Measurements from ENCODE around the gene COL25A1.

Gene COL25A1

GRCh38 chr4:108982402-108983185 is 319.9 kb downstream of the COL25A1 start:
- POLR2A ChIA-PET: no interaction called here

GRCh38 chr4:108980455-108981239 is 321.8 kb downstream of the COL25A1 start:
- DNase-seq: peak in 2 of 3 donors; percentile 11 to 44
- H3K36me3 ChIP-seq (ENCODE audit: control insufficient read depth in 4 of 4, insufficient read depth in 4 of 4, low read length in 3 of 4): no peaks in the 10 kb centered on the region
- CTCF ChIA-PET: interaction anchor here (1.3 kb wide), 1 partner anchor 10 kb away, joined by 3 read pairs; no protein-coding TSS in a partner anchor
- 67% methylated on average over 5 of the region's 10 CpGs for WGBS (ENCODE audit: insufficient coverage)
- H3K4me3 ChIP-seq (ENCODE audit: control insufficient read depth in 1 of 7, extremely low read depth in 1 of 7, insufficient read depth in 4 of 7, low read depth in 2 of 7, low read length in 6 of 7): peak overlapping the region in 1 of 7 experiments; percentile 1
- H3K27me3 ChIP-seq (replicated peaks in 2 of 5; ENCODE audit: control insufficient read depth in 4 of 5, insufficient read depth in 5 of 5, low read length in 4 of 5): no peaks in the 10 kb centered on the region
- no peak overlapping the region for H3K27ac ChIP-seq (ENCODE audit: insufficient read depth in 1 of 2, low read depth in 1 of 2, low read length in 2 of 2, poor library complexity in 1 of 2, severe bottlenecking in 2 of 2)
- H3K4me1 ChIP-seq (ENCODE audit: control extremely low read depth in 1 of 4, control insufficient read depth in 4 of 4, insufficient read depth in 4 of 4, low read length in 3 of 4): peaks cover 3 to 16% (median 14%) of the 10 kb centered on the region in 4 experiments
- no peaks in the 10 kb centered on the region for H3K9me3 ChIP-seq (ENCODE audit: control extremely low read depth in 1 of 5, control insufficient read depth in 4 of 5, insufficient read depth in 2 of 5, low read depth in 1 of 5, low read length in 4 of 5)
- POLR2A ChIA-PET: interaction anchor here (1.0 kb wide), 1 partner anchor 8 kb away, joined by 3 read pairs; no protein-coding TSS in a partner anchor

More at GRCh38 chr4:108982402-108983185, 319.9 kb downstream of the COL25A1 start:
- Histone ChIP-seq H3K36me3 (ENCODE audit: control insufficient read depth in 4 of 4, insufficient read depth in 4 of 4, low read length in 3 of 4) (no peaks in the 10 kb centered on the region), H3K27me3 (replicated peaks in 2 of 5; ENCODE audit: control insufficient read depth in 4 of 5, insufficient read depth in 5 of 5, low read length in 4 of 5) (no peaks in the 10 kb centered on the region), H3K9me3 (ENCODE audit: control extremely low read depth in 1 of 5, control insufficient read depth in 4 of 5, insufficient read depth in 2 of 5, low read depth in 1 of 5, low read length in 4 of 5) (no peaks in the 10 kb centered on the region), H3K27ac (ENCODE audit: insufficient read depth in 1 of 2, low read depth in 1 of 2, low read length in 2 of 2, poor library complexity in 1 of 2, severe bottlenecking in 2 of 2) (no peak overlapping the region), H3K4me3 (ENCODE audit: control insufficient read depth in 1 of 7, extremely low read depth in 1 of 7, insufficient read depth in 4 of 7, low read depth in 2 of 7, low read length in 6 of 7) (no peak overlapping the region), H3K4me1 (ENCODE audit: control extremely low read depth in 1 of 4, control insufficient read depth in 4 of 4, insufficient read depth in 4 of 4, low read length in 3 of 4) (peaks cover 3 to 17% (median 14%) of the 10 kb centered on the region in 4 experiments)
- CTCF ChIA-PET: no interaction called here
- 100% methylated on average over 1 of the region's 6 CpGs for WGBS (ENCODE audit: insufficient coverage)
- no peak for DNase-seq

DNA sequence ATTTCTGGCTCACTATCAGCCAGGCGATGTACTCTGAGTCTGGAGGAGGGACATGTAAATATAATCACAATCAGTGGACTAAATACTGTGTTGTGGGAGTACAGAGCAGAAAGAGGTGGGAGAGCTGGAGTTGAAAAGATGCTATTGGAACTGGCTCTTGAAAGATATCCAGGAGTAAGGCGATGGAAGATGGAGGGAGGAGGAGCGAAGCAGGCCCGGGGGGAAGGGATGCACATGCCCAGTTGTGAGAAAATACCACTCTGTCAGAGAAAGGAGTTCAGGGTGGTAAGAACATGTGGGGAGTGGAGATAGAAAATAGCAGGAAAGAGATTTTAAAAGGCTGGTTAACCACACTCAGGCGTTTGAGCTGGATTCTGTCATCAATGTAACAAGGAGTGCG is 322.7 kb downstream of the COL25A1 start:
- no peaks in the 10 kb centered on the region for H3K27me3 ChIP-seq (replicated peaks in 2 of 5; ENCODE audit: control insufficient read depth in 4 of 5, insufficient read depth in 5 of 5, low read length in 4 of 5)
- 9% methylated on average over 5 of the region's 6 CpGs for WGBS (ENCODE audit: insufficient coverage)
- DNase-seq: peak; percentile 44 to 87 (median 75)
- no peaks in the 10 kb centered on the region for H3K9me3 ChIP-seq (ENCODE audit: control extremely low read depth in 1 of 5, control insufficient read depth in 4 of 5, insufficient read depth in 2 of 5, low read depth in 1 of 5, low read length in 4 of 5)
- H3K4me3 ChIP-seq (ENCODE audit: control insufficient read depth in 1 of 7, extremely low read depth in 1 of 7, insufficient read depth in 4 of 7, low read depth in 2 of 7, low read length in 6 of 7): peak overlapping the region in 1 of 7 experiments; percentile 1
- H3K4me1 ChIP-seq (ENCODE audit: control extremely low read depth in 1 of 4, control insufficient read depth in 4 of 4, insufficient read depth in 4 of 4, low read length in 3 of 4): peaks cover 3 to 16% (median 14%) of the 10 kb centered on the region in 4 experiments
- H3K36me3 ChIP-seq (ENCODE audit: control insufficient read depth in 4 of 4, insufficient read depth in 4 of 4, low read length in 3 of 4): no peaks in the 10 kb centered on the region
- no peak overlapping the region for H3K27ac ChIP-seq (ENCODE audit: insufficient read depth in 1 of 2, low read depth in 1 of 2, low read length in 2 of 2, poor library complexity in 1 of 2, severe bottlenecking in 2 of 2)
- POLR2A ChIA-PET: interaction anchor here (1.0 kb wide), 1 partner anchor 9 kb away, joined by 3 read pairs; no protein-coding TSS in a partner anchor
- CTCF ChIA-PET: interaction anchor here (1.3 kb wide), 1 partner anchor 9 kb away, joined by 3 read pairs; no protein-coding TSS in a partner anchor

- Histone ChIP-seq H3K27me3 (replicated peaks in 2 of 5; ENCODE audit: control insufficient read depth in 4 of 5, insufficient read depth in 5 of 5, low read length in 4 of 5) (no peaks in the 10 kb centered on the region), H3K9me3 (ENCODE audit: control extremely low read depth in 1 of 5, control insufficient read depth in 4 of 5, insufficient read depth in 2 of 5, low read depth in 1 of 5, low read length in 4 of 5) (no peaks in the 10 kb centered on the region), H3K27ac (ENCODE audit: insufficient read depth in 1 of 2, low read depth in 1 of 2, low read length in 2 of 2, poor library complexity in 1 of 2, severe bottlenecking in 2 of 2) (no peak overlapping the region), H3K4me3 (ENCODE audit: control insufficient read depth in 1 of 7, extremely low read depth in 1 of 7, insufficient read depth in 4 of 7, low read depth in 2 of 7, low read length in 6 of 7) (no peak overlapping the region), H3K4me1 (ENCODE audit: control extremely low read depth in 1 of 4, control insufficient read depth in 4 of 4, insufficient read depth in 4 of 4, low read length in 3 of 4) (peaks cover 3 to 25% (median 15%) of the 10 kb centered on the region in 4 experiments), H3K36me3 (ENCODE audit: control insufficient read depth in 4 of 4, insufficient read depth in 4 of 4, low read length in 3 of 4) (no peaks in the 10 kb centered on the region)
- WGBS (ENCODE audit: insufficient coverage): 100% methylated on average over 7 of the region's 9 CpGs
- no peak for DNase-seq
- CTCF ChIA-PET: interaction anchor here (1.7 kb wide), 1 partner anchor 69 kb away, joined by 4 read pairs; no protein-coding TSS in a partner anchor
- POLR2A ChIA-PET: no interaction called here
Measured at GRCh38 chr4:108978066-108978465, 324.4 kb downstream of the COL25A1 start.

DNA sequence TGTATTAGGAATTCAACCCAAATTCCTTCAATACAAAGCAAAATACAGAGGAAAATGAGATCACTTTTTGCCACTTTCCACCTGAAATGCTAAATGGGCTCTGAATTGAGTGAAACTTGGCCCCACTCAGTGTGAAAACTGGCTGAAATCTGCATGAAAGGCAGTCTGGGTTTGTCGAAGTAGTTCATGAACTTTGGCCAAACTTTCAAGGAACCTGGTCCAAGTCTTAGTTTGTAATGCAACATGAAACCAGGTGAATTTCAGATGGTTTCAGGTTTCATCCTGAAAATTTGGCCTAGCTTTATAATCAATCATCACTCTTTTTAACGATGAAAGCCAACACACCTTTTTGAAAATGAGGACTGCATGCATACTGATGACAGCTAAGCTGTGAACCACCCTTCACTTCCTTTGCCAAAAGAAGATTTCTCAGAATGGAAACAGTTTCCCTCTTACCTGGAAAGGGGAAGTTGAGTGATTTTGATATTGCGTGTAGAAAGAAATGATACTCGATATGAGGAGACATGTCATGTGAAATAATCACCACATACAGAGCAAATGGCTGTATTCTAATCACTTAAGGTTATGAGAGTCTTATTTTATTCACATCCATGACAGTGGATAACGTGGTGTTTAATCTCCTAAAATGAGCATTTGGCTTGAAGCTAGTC is 329.7 kb downstream of the COL25A1 start:
- Histone ChIP-seq H3K27me3 (replicated peaks in 2 of 5; ENCODE audit: control insufficient read depth in 4 of 5, insufficient read depth in 5 of 5, low read length in 4 of 5) (no peaks in the 10 kb centered on the region), H3K9me3 (ENCODE audit: control extremely low read depth in 1 of 5, control insufficient read depth in 4 of 5, insufficient read depth in 2 of 5, low read depth in 1 of 5, low read length in 4 of 5) (no peaks in the 10 kb centered on the region), H3K4me3 (ENCODE audit: control insufficient read depth in 1 of 7, extremely low read depth in 1 of 7, insufficient read depth in 4 of 7, low read depth in 2 of 7, low read length in 6 of 7) (peak overlapping the region in 1 of 7 experiments; percentile 28), H3K36me3 (ENCODE audit: control insufficient read depth in 4 of 4, insufficient read depth in 4 of 4, low read length in 3 of 4) (no peaks in the 10 kb centered on the region), H3K27ac (ENCODE audit: insufficient read depth in 1 of 2, low read depth in 1 of 2, low read length in 2 of 2, poor library complexity in 1 of 2, severe bottlenecking in 2 of 2) (no peak overlapping the region), H3K4me1 (ENCODE audit: control extremely low read depth in 1 of 4, control insufficient read depth in 4 of 4, insufficient read depth in 4 of 4, low read length in 3 of 4) (peaks cover 4 to 26% (median 7%) of the 10 kb centered on the region in 4 experiments)
- DNase-seq: peak in 2 of 3 donors; percentile 6 to 24
- 50% methylated on average over 2 of the region's 5 CpGs for WGBS (ENCODE audit: insufficient coverage)
- POLR2A ChIA-PET: no interaction called here
- CTCF ChIA-PET: interaction anchor here (1.4 kb wide), 1 partner anchor 22 kb away, joined by 4 read pairs; no protein-coding TSS in a partner anchor

GRCh38 chr4:108971473-108971872 is 331.0 kb downstream of the COL25A1 start:
- POLR2A ChIA-PET: no interaction called here
- no peaks in the 10 kb centered on the region for H3K27me3 ChIP-seq (replicated peaks in 2 of 5; ENCODE audit: control insufficient read depth in 4 of 5, insufficient read depth in 5 of 5, low read length in 4 of 5)
- H3K27ac ChIP-seq (ENCODE audit: insufficient read depth in 1 of 2, low read depth in 1 of 2, low read length in 2 of 2, poor library complexity in 1 of 2, severe bottlenecking in 2 of 2): no peak overlapping the region
- no peak for DNase-seq
- no peaks in the 10 kb centered on the region for H3K9me3 ChIP-seq (ENCODE audit: control extremely low read depth in 1 of 5, control insufficient read depth in 4 of 5, insufficient read depth in 2 of 5, low read depth in 1 of 5, low read length in 4 of 5)
- 0% methylated on average over 1 of the region's 1 CpG for WGBS (ENCODE audit: insufficient coverage)
- CTCF ChIA-PET: interaction anchor here (0.9 to 1.4 kb wide), 2 partner anchors 8 to 21 kb away, joined by 3 to 4 read pairs; no protein-coding TSS in a partner anchor
- no peaks in the 10 kb centered on the region for H3K36me3 ChIP-seq (ENCODE audit: control insufficient read depth in 4 of 4, insufficient read depth in 4 of 4, low read length in 3 of 4)
- peaks cover 4 to 26% (median 7%) of the 10 kb centered on the region in 4 experiments for H3K4me1 ChIP-seq (ENCODE audit: control extremely low read depth in 1 of 4, control insufficient read depth in 4 of 4, insufficient read depth in 4 of 4, low read length in 3 of 4)
- H3K4me3 ChIP-seq (ENCODE audit: control insufficient read depth in 1 of 7, extremely low read depth in 1 of 7, insufficient read depth in 4 of 7, low read depth in 2 of 7, low read length in 6 of 7): no peak overlapping the region

Data from common myeloid progenitor, CD34-positive (primary cell).